Measurements from ENCODE around the gene C16orf96. TPM values are rescaled to one million over a fixed set of nuclear protein-coding genes. Genes with fewer than 3 reads are reported as not detected.
A peak's percentile ranks its signal among the peaks of the same experiment; 100 is the strongest.

The C16orf96 gene
- polyA plus RNA-seq (ENCODE audit: insufficient read length in 3 of 3) = under 1 TPM; 0.08 to 0.26 (median 0.18) TPM

GRCh38 chr16:4556112-4556511 is at the start of gene C16orf96:
Gene C16orf96 (plus strand): TSS chr16:4556340. CDS start chr16:4556490, 150 bp downstream.
- no peak for DNase-seq (ENCODE audit: low read depth in 3 of 3, low spot score in 2 of 3)

- DNase-seq (ENCODE audit: low read depth in 3 of 3, low spot score in 2 of 3) = peak in 2 of 3 donors; percentile 55 to 58
Observed at GRCh38 chr16:4506450-4506849, 49.7 kb upstream of the C16orf96 start.

GRCh38 chr16:4507588-4508345 is 48.4 kb upstream of the C16orf96 start:
- no peak for DNase-seq (ENCODE audit: low read depth in 3 of 3, low spot score in 2 of 3)

GRCh38 chr16:4508806-4509205 is 47.3 kb upstream of the C16orf96 start:
- no peak for DNase-seq (ENCODE audit: low read depth in 3 of 3, low spot score in 2 of 3)

- no peak for DNase-seq (ENCODE audit: low read depth in 3 of 3, low spot score in 2 of 3)
Observed at GRCh38 chr16:4509420-4509819, 46.7 kb upstream of the C16orf96 start.

- DNase-seq (ENCODE audit: low read depth in 3 of 3, low spot score in 2 of 3) = no peak
Observed at GRCh38 chr16:4510131-4510530, 46.0 kb upstream of the C16orf96 start.

- no peak for DNase-seq (ENCODE audit: low read depth in 3 of 3, low spot score in 2 of 3)
Observed at GRCh38 chr16:4510747-4511426, 45.3 kb upstream of the C16orf96 start.

- DNase-seq (ENCODE audit: low read depth in 3 of 3, low spot score in 2 of 3) = no peak
Observed at GRCh38 chr16:4511441-4512082, 44.6 kb upstream of the C16orf96 start.

- DNase-seq (ENCODE audit: low read depth in 3 of 3, low spot score in 2 of 3) = no peak
Observed at GRCh38 chr16:4512473-4512872, 43.7 kb upstream of the C16orf96 start.

- DNase-seq (ENCODE audit: low read depth in 3 of 3, low spot score in 2 of 3) = no peak
Observed at GRCh38 chr16:4513086-4513860, 42.9 kb upstream of the C16orf96 start.

GRCh38 chr16:4513881-4514280 is 42.3 kb upstream of the C16orf96 start:
- no peak for DNase-seq (ENCODE audit: low read depth in 3 of 3, low spot score in 2 of 3)

GRCh38 chr16:4514606-4515005 is 41.5 kb upstream of the C16orf96 start:
- no peak for DNase-seq (ENCODE audit: low read depth in 3 of 3, low spot score in 2 of 3)

GRCh38 chr16:4515611-4516233 is 40.4 kb upstream of the C16orf96 start:
- DNase-seq (ENCODE audit: low read depth in 3 of 3, low spot score in 2 of 3) = no peak

GRCh38 chr16:4517812-4518680 is 38.1 kb upstream of the C16orf96 start:
- DNase-seq (ENCODE audit: low read depth in 3 of 3, low spot score in 2 of 3) = no peak

- DNase-seq (ENCODE audit: low read depth in 3 of 3, low spot score in 2 of 3) = no peak
Observed at GRCh38 chr16:4519274-4520058, 36.7 kb upstream of the C16orf96 start.

GRCh38 chr16:4520913-4521312 is 35.2 kb upstream of the C16orf96 start:
- no peak for DNase-seq (ENCODE audit: low read depth in 3 of 3, low spot score in 2 of 3)

GRCh38 chr16:4522051-4522581 is 34.0 kb upstream of the C16orf96 start:
- no peak for DNase-seq (ENCODE audit: low read depth in 3 of 3, low spot score in 2 of 3)

GRCh38 chr16:4523686-4524085 is 32.5 kb upstream of the C16orf96 start:
- no peak for DNase-seq (ENCODE audit: low read depth in 3 of 3, low spot score in 2 of 3)

Data from right renal cortex interstitium (tissue), 3 donors.